Measurements from ENCODE around the gene RFX1.

- TF ChIP-seq EZH2 (IDR thresholded peaks at IDR 0.05; ENCODE audit: low read depth, unreplicated experiment) (no peak), CTCF (conservative IDR thresholded peaks at IDR 0.05; ENCODE audit: low read depth in 2 of 2) (no peak), EZH2phosphoT487 (IDR thresholded peaks at IDR 0.05; ENCODE audit: unreplicated experiment) (no peak), REST (IDR thresholded peaks at IDR 0.05; ENCODE audit: unreplicated experiment) (no peak), NANOG (IDR thresholded peaks at IDR 0.05; ENCODE audit: borderline replicate concordance) (no peak), CREB1 (CRISPR knock-in tag; IDR thresholded peaks at IDR 0.05; ENCODE audit: low read depth) (peak; percentile 100), ZNF331 (CRISPR knock-in tag; IDR thresholded peaks at IDR 0.05; ENCODE audit: low read depth) (no peak), POLR2AphosphoS5 (IDR thresholded peaks at IDR 0.05; ENCODE audit: low read depth) (peak; percentile 47; the same call in 1 of the 2 replicates), ETS1 (IDR thresholded peaks at IDR 0.05) (peak; percentile 50), ZNF462 (CRISPR knock-in tag; IDR thresholded peaks at IDR 0.05) (no peak), ZNF114 (CRISPR knock-in tag; IDR thresholded peaks at IDR 0.05) (no peak)
These were observed 844 bp upstream of the RFX1 start for GRCh38 chr19:14006766-14007562.
